Inflammatory macrophage treated with lipopolysaccharide for 1 hour (primary cell): Measurements from ENCODE around the gene IGSF3.

Experiments used
- DNase-seq, 2 donors: peaks; one replicate each; pipeline ENCODE4 v3.0.0-alpha.2; 2020 to 2022

The IGSF3 gene

DNA sequence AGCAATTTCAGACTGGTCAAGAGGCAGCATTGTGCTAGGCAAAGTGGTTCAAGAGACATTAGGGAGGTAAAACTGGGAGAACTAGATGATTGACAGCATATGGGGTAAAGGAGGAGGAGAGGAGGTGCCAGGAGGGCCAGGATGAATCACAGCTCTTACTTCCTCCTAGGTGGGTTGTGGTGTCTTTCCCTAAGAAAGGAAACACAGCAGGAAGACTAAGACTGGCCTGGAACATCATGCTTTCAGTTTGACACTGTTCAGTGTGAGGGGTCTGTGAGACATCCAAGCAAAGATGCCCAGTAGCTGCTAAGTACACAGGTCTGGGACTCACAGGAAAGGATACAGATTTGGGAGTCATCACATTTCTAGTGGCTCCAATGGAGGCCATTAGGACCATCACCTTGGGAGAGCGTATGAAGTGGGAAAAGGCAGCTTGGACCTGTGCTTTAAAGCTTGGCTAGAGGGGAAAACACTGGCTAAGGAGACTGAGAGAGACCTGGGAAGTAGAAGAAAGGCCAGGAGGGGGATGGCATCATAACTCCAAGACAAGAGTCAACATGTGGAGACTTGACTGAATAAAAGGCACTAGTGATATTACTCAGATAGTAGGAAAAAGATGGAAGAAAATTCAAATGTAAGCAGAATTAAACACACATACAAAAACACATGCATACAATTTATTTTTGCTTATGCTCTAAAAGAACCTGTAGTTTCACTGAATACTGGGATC, 114.0 kb downstream of the IGSF3 start:
- DNase-seq = no peak

DNA sequence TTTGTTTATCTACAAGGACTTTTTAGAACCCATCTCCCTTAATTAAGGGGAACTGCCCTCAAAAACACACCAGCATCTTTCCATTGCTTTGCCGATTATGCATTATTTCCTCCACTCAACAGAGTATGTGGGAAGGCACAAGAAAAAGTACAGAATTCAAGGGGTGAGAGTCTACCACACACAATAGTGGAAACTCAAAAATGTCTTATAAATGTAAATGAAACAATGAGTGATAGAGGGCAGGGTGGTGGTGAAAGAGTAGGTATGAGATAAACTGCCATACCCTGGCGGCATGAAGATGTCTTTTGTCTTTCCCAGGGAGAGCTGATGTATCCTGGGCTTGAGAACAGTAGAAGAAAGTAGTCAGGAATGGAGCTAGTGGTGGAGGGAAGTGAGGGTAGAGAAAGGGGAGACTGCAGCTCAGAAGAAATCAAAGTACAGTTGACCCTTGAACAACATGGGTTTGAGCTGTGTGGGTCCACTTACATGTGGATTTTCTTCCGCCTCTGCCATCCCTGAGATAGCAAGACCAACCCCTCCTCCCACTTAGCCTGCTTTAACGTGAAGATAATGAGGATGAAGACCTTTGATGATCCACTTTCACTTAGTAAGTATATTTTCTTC, 121.1 kb downstream of the IGSF3 start:
- no peak for DNase-seq

DNA sequence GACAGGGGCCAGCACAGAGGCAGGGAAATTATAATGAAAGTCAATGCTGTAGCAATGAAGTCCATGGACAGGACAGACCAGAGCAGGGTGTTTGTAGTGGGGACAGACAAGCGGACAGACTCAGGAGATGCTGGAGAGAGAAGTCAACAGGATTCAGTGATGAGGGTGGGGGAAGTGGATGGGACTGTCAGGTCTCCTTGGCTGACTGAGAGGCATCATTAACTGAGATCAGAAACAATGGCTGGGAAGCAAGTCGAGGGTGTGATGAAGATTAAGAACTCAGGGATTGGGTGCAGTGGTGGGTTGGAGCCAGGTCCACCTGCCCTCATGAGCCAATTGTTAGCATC, 122.2 kb downstream of the IGSF3 start:
- no peak for DNase-seq

DNA sequence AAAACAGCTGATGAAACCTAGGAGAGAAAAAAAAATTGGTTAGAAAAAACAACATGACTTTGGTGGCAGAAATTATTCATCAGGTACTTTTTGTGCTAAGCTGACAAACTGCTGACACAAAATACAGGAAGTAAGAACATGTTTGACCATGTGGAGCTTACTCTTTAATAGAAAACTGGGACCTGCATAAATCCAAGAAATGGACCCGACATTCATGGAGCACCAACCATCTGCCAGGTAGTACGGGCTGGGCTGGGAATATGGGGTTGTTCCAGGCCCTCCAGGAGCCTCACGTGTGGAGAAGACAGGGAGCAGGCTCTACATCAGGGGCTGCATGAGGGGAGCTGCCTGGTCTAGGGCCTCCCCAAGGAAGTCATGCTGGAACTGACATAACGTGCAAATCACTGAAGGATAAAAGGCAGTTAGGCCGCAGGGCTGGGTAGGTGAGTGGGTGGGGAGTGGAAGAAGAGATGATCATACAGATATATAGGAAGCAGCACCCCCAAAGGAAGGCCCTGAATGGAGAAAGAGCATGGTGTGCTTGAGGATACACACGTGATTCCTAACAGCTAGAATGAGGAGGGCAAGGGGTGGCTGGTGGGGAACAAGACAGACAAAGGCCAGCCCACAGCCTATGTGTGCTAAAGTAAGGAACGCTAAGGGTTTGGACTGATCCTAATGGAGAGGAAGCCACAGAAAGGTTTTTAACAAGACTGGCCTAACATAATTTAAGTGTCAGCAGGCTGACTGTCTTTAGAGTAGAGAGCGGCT, 122.8 kb downstream of the IGSF3 start:
- DNase-seq = peak in 1 of 2 donors; percentile 56

DNA sequence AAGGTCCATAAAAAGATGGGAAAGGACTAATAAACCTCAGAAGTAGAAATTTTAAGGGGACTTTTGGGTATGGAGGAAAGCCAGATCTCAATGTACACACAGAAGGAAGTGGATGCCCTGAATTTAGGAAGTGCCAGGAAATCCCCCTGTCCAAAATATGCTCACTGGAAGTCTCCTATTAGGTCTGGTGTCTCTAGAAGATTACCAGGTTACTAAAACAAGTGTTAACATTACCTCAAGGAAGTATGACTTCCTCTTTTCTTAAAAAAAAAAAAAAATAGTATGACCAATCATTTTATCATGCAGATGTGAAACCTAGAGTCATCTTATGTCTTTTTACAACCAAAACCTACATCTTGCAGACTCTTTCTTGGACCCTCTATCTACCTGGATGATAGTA, 127.4 kb downstream of the IGSF3 start:
- DNase-seq = peak; percentile 44 to 85

DNA sequence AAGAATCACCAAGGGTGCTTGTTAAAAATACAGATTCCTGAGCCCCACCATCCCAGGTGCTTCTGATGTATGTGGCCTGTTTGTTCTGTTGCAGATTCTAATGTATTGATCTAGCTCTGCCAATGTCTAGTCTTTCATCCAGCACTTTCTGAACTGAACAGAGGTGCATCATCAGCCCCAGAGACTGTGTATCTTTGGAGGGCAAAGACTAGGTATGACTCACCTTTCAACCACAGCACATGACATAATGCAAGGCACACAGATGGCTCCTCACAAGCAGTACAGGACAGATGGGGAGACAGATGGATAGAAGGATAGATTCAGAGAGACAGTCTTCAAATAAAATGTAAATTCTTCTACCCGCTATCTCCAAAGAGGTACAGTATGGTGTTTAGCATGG, 129.0 kb downstream of the IGSF3 start:
- no peak for DNase-seq

DNA sequence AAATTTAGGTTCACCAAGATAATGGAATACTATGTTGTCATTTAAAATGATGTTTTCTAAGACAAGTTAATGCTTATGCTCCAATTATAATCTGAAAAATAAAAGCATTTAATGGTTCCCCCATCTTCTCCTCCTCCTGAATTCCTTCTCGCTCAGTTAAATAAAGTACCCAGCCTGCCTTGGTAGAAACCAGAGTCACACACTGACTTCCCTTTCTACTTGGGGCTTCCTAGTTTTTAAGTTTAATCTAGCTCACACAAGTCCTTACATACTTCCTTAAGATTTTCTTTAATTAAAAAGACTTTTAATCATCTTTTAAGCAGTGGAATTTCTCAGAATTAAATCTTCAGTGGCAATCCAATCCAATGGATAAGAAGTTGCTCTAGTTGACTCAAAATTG, 129.6 kb downstream of the IGSF3 start:
- peak in 1 of 2 donors; percentile 45 for DNase-seq

DNA sequence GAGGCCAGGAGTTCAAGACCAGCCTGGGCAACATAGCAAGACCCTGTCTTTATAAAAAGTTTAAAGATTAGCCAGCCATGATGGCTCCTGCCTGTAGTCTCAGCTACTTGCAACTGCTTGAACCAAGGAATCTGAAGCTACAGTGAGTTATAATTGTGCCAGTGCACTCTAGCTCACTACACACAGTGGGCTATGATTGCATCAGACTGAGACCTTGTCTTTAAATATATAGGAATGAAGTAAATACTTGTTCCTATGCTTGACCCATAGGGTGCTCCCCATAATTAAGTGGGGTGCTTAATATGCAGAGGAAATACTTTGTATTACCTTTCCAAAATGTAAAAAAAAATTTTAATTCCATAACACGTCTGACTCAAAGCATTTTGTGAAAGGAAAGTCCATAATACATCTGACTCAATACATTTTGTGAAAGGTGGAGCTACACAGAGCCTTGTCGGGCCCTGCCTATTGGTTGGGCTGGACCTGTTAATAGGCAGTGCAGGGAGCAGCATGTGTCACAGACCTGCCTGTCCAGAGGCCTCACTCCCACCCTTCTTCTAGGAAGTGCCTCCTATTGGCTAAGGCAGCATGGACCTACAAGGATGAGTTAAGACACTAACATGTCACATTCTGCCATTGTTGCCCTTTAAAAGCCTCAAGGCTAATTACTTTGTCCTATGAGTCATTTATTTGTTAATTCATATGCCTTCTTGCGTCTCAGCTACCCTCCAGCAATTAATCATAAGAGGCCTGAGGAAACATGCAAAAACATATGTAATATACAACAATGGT, 130.3 kb downstream of the IGSF3 start:
- DNase-seq = peak; percentile 61 to 75

DNA sequence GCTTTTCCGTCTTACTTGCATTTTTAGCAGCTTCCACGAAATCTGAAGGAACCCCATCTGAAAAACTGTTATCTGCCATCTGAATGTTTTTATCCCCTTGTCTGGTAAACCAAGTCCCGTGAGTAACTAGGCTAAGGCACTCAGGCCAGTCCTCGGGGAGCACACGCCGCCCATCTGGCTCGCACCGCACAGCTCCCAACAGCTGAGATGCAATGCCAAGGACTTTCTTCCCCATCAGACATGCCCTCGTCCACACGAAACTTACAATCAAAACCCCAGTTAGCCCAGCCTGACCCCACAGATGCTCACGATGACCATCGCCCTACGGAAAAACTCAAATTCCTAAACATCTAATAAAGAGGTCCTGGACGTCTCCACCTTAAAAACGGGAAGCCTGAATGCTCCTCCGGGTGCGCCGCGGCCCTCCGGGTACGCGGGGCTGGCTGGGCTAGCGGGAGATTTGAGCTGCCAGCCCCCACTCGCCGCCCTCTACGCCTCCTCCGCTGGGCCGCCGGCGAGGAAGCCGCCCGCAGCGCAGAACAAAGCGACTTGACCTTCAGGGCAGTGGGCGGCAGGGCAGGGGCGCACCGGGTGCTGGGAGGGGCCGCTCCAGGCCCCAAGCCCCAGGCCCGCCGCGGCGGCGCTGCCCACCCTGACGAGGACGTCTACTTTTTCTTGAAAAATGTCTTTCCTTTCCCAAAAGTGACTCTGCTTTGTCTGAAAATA, 133.4 kb downstream of the IGSF3 start:
- DNase-seq = no peak

DNA sequence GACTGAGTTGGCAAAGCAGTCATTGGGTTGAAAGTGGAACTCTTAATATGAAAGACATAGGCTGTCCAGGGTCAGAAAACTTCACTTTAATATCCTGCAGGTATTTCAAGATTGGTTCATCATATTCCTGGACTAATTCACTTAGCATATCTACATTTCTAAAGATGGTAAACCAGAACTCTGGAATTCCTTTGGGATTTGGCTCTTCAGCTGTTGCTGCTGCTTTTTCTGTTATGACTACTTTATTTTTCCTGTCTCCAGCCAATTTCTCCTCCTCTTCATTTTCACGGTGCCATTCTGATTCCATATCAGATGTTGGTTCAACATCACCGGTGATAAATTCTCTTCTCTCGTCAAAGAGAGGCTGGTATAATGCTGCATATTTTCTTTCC, 134.1 kb downstream of the IGSF3 start:
- DNase-seq = no peak

DNA sequence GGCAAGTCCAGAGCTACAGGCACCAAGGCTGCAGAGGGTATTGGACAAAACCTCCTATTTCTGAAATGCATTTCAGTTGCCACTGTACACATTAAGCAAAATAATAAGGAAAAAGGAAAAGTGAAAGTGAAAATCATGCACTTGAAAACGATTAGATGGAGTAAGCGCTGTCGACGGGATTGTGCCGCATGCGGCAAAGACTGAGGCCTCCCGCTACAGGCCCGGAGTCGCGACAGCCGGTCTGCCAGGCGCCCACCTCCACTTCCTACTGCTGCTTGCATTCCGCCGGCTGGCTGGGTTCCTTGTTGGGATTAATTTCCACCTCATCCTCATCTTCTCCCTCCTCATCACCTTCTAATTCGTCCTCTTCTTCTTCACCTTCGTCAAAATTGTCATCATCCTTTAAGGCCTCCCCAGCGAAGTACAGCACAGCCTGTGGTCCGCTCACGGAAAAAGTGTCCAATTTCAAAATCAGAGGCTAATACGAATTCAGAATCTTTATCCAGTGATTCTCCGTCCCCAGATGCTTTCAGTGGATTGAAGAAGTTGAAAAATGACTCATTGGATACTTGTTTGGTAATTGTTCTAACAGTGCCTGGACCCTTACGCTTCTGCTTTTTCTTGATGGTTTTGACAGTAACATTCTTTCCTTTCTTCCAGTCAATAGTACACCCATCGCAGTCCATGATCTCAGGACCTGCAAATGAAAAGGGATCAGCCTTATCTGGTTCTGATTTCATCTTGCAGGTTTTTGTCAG, 134.7 kb downstream of the IGSF3 start:
- peak; percentile 54 to 73 for DNase-seq

DNA sequence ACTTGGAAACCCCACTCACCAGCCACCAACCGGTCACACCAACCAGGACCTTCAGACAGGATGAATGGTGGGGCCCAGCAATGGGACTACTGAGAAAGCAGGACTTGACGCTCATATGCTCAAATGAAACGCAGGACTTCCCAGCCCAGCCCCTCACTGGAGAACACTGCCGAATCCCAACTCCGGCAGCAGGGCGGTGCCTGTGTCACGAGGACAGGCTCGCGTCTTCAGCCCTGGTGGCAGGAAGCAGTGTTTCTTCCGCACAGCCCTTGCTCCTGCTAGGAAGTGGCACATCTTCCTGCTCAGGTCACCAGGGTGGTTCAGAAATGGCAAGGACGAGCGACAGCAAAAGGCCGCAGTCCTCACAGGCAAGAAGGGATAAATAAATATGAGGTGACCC, 135.6 kb downstream of the IGSF3 start:
- DNase-seq = no peak

DNA sequence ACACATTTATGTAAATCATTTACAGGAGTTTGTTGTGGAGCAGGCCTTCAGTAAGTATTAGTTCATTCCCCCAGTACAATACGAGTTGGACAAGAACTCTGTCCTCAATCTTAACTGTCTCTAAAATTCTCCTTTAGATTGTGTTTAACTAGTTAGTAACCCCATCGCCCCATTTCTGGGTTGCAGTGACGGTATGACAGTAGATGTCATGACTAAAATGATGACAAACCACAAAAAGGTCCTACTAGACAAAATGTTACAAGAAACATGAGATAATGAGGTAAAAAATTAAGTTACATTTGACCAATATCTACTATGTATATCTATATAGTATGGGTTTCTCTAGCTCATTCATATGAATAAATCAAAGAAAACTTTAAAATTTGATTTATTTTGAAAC, 137.9 kb downstream of the IGSF3 start:
- no peak for DNase-seq

DNA sequence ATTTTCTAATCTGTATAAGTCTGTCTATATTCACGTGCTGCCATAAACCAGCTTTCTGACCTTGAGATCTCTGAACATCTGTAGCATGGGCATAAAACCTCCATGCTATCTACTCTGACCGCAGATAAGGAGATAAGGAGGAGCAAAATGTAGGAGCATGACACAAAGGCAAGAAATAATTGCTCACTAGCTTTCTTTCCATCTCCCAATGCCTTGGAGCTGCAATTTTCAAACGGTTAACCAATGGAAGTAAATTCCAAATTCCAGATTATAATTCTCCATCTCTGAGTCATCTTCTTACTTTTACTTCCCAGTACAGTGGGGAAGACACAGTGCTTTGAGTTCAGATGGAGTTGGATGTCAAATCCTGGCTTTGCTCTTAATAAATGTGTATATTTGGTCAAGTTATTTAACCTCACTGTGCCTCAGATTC, 138.3 kb downstream of the IGSF3 start:
- DNase-seq = no peak

DNA sequence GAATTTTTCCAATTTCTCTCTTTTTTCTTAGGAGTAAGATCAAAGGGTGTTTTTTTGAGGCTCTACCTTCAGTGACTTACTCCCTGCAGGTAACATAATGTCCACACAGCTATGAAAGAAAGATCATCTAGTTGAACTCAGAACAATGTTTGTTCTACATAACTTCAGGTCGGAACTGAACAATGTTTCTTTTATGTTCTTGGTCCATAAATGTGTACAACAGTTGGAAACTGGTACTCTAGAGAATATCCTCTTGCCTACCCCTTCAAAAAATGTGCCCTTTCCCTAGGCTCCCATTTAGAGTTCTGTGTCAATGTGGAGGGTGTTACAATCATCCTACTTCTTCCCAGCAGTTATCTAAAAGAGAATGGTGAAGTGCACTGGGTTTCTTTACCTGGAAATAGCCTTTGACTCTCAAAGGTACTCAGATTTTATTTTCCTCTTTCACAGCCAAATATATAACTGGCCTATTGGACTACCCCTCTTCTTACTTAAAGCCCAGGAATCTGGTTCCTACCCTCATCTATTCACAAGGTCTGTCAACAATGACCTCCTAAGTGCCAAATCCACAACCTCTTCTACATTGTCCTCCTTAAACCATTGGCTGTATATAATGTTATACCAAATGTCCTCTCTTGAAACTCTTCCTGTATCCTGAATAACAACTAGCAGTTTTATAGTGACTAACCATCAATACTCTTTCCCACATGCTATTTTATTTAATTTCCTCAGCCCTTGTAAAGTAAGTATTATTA, 139.0 kb downstream of the IGSF3 start:
- no peak for DNase-seq

DNA sequence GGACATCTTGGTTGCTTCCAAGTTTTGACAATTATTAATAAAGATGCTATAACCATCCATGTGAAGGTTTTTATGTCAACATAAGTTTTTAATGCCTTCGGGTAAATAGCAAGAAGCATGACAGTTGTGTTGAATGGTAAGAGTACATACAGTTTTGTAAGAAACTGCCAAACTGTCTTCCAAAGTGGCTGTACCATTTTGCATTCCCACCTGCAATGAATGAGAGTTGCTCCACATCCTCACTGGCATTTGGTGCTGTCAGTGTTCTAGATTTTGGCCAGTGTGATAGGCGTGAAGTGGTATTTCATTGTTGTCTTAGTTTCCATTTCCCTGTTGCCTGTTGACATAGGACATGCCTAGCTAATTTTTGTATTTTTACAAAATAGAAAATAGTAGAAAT, 142.1 kb downstream of the IGSF3 start:
- no peak for DNase-seq
